H1 (cell line): Measurements from ENCODE around the gene GPBP1. TPM values are rescaled to one million over a fixed set of nuclear protein-coding genes. Genes with fewer than 3 reads are reported as not detected.

Source experiments
- CTCF ChIA-PET: fragments of 300-600 bp; sonication (Branson Sonifier 250); formaldehyde crosslinking; loops from one replicate; lab custom pipeline; 2021; ENCODE audit not compliant: partially characterized antibody; lab: Charles Lee
- POLR2A ChIA-PET: fragments of 300-600 bp; sonication (Branson Sonifier 250); formaldehyde crosslinking; loops from one replicate; lab custom pipeline; 2021; ENCODE audit warnings: inconsistent platforms; ENCODE audit not compliant: partially characterized antibody; lab: Charles Lee
- DNase-seq, 2 experiments: peaks; one replicate each; pipeline versions ENCODE4 v3.0.0 to v3.0.0-alpha.2; 2010 to 2022; ENCODE audit warnings: low spot score in 2 of 2, low read depth in 1 of 2, mixed read lengths in 1 of 2
- FAIRE-seq: peaks from 2 replicates; lab custom pipeline; 2011; peaks lifted over from hg19 to GRCh38; lab: Jason Lieb, UNC
- H2AFZ ChIP-seq: 2 replicates; pipeline ENCODE4 v1.8.1; 2012; ENCODE audit warnings: low read length, inconsistent platforms
- H2AK5ac ChIP-seq: 2 replicates; pipeline ENCODE4 v1.6.1; 2013; ENCODE audit warnings: low read depth, low read length
- H2BK120ac ChIP-seq: replicated peaks from 2 replicates; pipeline ENCODE3; 2013; ENCODE audit warnings: low read depth, low read length, inconsistent platforms
- H2BK12ac ChIP-seq: 2 replicates; pipeline ENCODE4 v1.6.1; 2013; ENCODE audit warnings: low read depth, low read length
- H2BK15ac ChIP-seq: 2 replicates; pipeline ENCODE4 v1.6.1; 2013; ENCODE audit warnings: low read length
- H2BK20ac ChIP-seq: 2 replicates; pipeline ENCODE4 v1.6.1; 2013; ENCODE audit warnings: low read length
- H2BK5ac ChIP-seq: 2 replicates; pipeline ENCODE4 v1.6.1; 2013; ENCODE audit warnings: low read depth, low read length
- H3K14ac ChIP-seq: 2 replicates; pipeline ENCODE4 v1.6.1; 2013; ENCODE audit warnings: inconsistent platforms; ENCODE audit not compliant: insufficient read length
- H3K18ac ChIP-seq: 2 replicates; pipeline ENCODE4 v1.6.1; 2013; ENCODE audit warnings: low read length; ENCODE audit errors: extremely low read depth
- H3K23ac ChIP-seq: 2 replicates; pipeline ENCODE4 v1.6.1; 2013; ENCODE audit warnings: inconsistent platforms; ENCODE audit not compliant: insufficient read length
- H3K23me2 ChIP-seq: 2 replicates; pipeline ENCODE4 v1.6.1; 2013; ENCODE audit warnings: low read depth, low read length
- H3K27ac ChIP-seq: 2 replicates; pipeline ENCODE4 v1.6.1; 2011; ENCODE audit warnings: low read depth, low read length, inconsistent platforms
- H3K27me3 ChIP-seq, 4 experiments: replicated peaks in 1 of 4; 1 replicate in 1 of 4; 2 replicates in 3 of 4; pipeline versions ENCODE4 v1.6.1 to v1.8.1; 2011 to 2013; ENCODE audit warnings: low read length in 3 of 4, mild to moderate bottlenecking in 3 of 4, inconsistent platforms in 2 of 4, mixed read lengths in 2 of 4, moderate library complexity in 1 of 4; ENCODE audit not compliant: control insufficient read depth in 3 of 4, insufficient read depth in 3 of 4; ENCODE audit errors: extremely low read depth in 1 of 4
- H3K36me3 ChIP-seq, 4 experiments: 2 replicates each; pipeline versions ENCODE4 v1.6.1 to v1.8.1; 2011 to 2013; ENCODE audit warnings: mild to moderate bottlenecking in 4 of 4, low read length in 3 of 4, moderate library complexity in 2 of 4, control low read depth in 1 of 4, inconsistent platforms in 1 of 4; ENCODE audit not compliant: insufficient read depth in 4 of 4, control insufficient read depth in 2 of 4
- H3K4ac ChIP-seq: replicated peaks from 2 replicates; pipeline ENCODE3; 2013; ENCODE audit warnings: low read length, low read depth, mixed read lengths, inconsistent platforms; ENCODE audit not compliant: insufficient read length
- H3K4me1 ChIP-seq, 4 experiments: replicated peaks in 1 of 4; 1 replicate in 1 of 4; 2 replicates in 3 of 4; pipeline versions ENCODE4 v1.6.1 to v1.8.1; 2011 to 2013; ENCODE audit warnings: low read length in 3 of 4, inconsistent platforms in 2 of 4, mixed read lengths in 1 of 4; ENCODE audit not compliant: insufficient read depth in 4 of 4, control insufficient read depth in 3 of 4
- H3K4me2 ChIP-seq, 2 experiments: 2 replicates each; pipeline versions ENCODE4 v1.6.1 to v1.8.1; 2011 to 2013; ENCODE audit warnings: low read depth in 2 of 2, low read length in 2 of 2, control low read depth in 1 of 2, inconsistent platforms in 1 of 2, mild to moderate bottlenecking in 1 of 2; ENCODE audit not compliant: insufficient read depth in 1 of 2
- H3K4me3 ChIP-seq, 4 experiments: fragments of 200-600, 300-600 bp in 1 of 4; sonication (generic), shearing (Covaris generic), sonication (Bioruptor Twin) in 1 of 4; 2 replicates each; pipeline versions ENCODE4 v1.5.1 to v1.8.1; 2011 to 2016; ENCODE audit warnings: low read length in 4 of 4, low read depth in 3 of 4, control low read depth in 2 of 4, inconsistent platforms in 2 of 4, mild to moderate bottlenecking in 2 of 4, mixed read lengths in 1 of 4, moderate library complexity in 1 of 4; ENCODE audit not compliant: insufficient read depth in 2 of 4; ENCODE audit errors: extremely low read depth in 1 of 4
- H3K56ac ChIP-seq: replicated peaks from 2 replicates; pipeline ENCODE3; 2013; ENCODE audit warnings: low read depth, mild to moderate bottlenecking, mixed read lengths, low read length, inconsistent platforms; ENCODE audit not compliant: insufficient read length
- H3K79me1 ChIP-seq: 2 replicates; pipeline ENCODE4 v1.6.1; 2013; ENCODE audit warnings: low read depth, low read length, control low read depth
- H3K79me2 ChIP-seq, 2 experiments: 2 replicates each; pipeline versions ENCODE4 v1.6.1 to v1.8.1; 2012 to 2013; ENCODE audit warnings: low read length in 2 of 2, mild to moderate bottlenecking in 2 of 2, inconsistent platforms in 1 of 2; ENCODE audit not compliant: insufficient read depth in 2 of 2, control insufficient read depth in 1 of 2
- H3K9ac ChIP-seq, 4 experiments: replicated peaks in 1 of 4; 1 replicate in 1 of 4; 2 replicates in 3 of 4; pipeline versions ENCODE4 v1.6.1 to v1.8.1; 2011 to 2013; ENCODE audit warnings: low read depth in 3 of 4, low read length in 3 of 4, control low read depth in 2 of 4, mild to moderate bottlenecking in 2 of 4, moderate library complexity in 2 of 4, inconsistent platforms in 1 of 4; ENCODE audit errors: extremely low read depth in 1 of 4
- H3K9me3 ChIP-seq, 2 experiments: 2 replicates each; pipeline versions ENCODE4 v1.6.1 to v1.8.1; 2012 to 2013; ENCODE audit warnings: mild to moderate bottlenecking in 2 of 2, moderate library complexity in 2 of 2, control low read depth in 1 of 2, inconsistent platforms in 1 of 2, low read depth in 1 of 2, low read length in 1 of 2, mixed read lengths in 1 of 2; ENCODE audit not compliant: insufficient read depth in 2 of 2
- H4K20me1 ChIP-seq, 2 experiments: replicated peaks in 1 of 2; 2 replicates each; pipeline versions ENCODE3 to v1.8.1; 2011 to 2013; ENCODE audit warnings: inconsistent platforms in 2 of 2, low read length in 2 of 2, mild to moderate bottlenecking in 1 of 2; ENCODE audit not compliant: insufficient read depth in 2 of 2, control insufficient read depth in 1 of 2
- H4K5ac ChIP-seq: 2 replicates; pipeline ENCODE4 v1.6.1; 2013; ENCODE audit warnings: low read length, low read depth, mixed read lengths, inconsistent platforms; ENCODE audit not compliant: insufficient read length
- H4K8ac ChIP-seq: 2 replicates; pipeline ENCODE4 v1.8.0; 2013; ENCODE audit warnings: mild to moderate bottlenecking, moderate library complexity, low read length, inconsistent platforms; ENCODE audit not compliant: insufficient read depth; ENCODE audit errors: extremely low read depth
- H4K91ac ChIP-seq: replicated peaks from 2 replicates; pipeline ENCODE3; 2013; ENCODE audit warnings: low read length, mixed read lengths, inconsistent platforms; ENCODE audit not compliant: insufficient read length
- JUN ChIP-seq: IDR thresholded peaks from 2 replicates; pipeline ENCODE4 v1.6.1; 2011; ENCODE audit warnings: low read depth, mild to moderate bottlenecking, improper control_type of control experiment, low read length
- JUND ChIP-seq: IDR thresholded peaks from 2 replicates; pipeline ENCODE4 v1.6.1; 2011; ENCODE audit warnings: mild to moderate bottlenecking, improper control_type of control experiment, low read length
- KDM1A ChIP-seq: fragments of 200-600, 300-600 bp; sonication (generic); IDR thresholded peaks from 2 replicates; pipeline ENCODE4 v1.7.1; 2016; ENCODE audit warnings: mild to moderate bottlenecking, low read length, borderline replicate concordance
- WGBS, 2 experiments: shearing (Covaris generic) in 1 of 2; methylation state at CpG; one replicate each; pipeline versions ENCODE4 v1.1.6 to v1.1.7; 2013 to 2015; ENCODE audit warnings: low lambda C conversion rate in 2 of 2, mixed read lengths in 2 of 2, inconsistent platforms in 1 of 2, low coverage in 1 of 2, missing lambda C conversion rate in 1 of 2; ENCODE audit not compliant: insufficient replicate concordance in 2 of 2, insufficient coverage in 1 of 2, insufficient read length in 1 of 2; ENCODE audit errors: extremely low coverage in 1 of 2, missing lambda C conversion rate in 1 of 2; 5-methylcytosine and 5-hydroxymethylcytosine counted together
- polyA plus RNA-seq, 7 experiments: library from polyadenylated mRNA; depleted of rRNA in 3 of 7; stranded (reverse) in 5 of 7; unstranded in 2 of 7; fragments of >200 nt in 5 of 7; fragments of 200-250 nt in 2 of 7; gene quantifications; 1 replicate in 5 of 7; 2 replicates in 1 of 7; 4 replicates in 1 of 7; pipeline versions ENCODE4 v1.2.1 to v1.2.3, GENCODE V29; 2011 to 2013; ENCODE audit warnings: missing spikeins in 2 of 7, mixed read lengths in 2 of 7
- total RNA-seq: library from RNA; stranded (reverse); fragmentation: NEBNext Ultra II Directional; extraction: Animal tissue kit (Norgen Biotek cat#: 25700); gene quantifications from 2 replicates; pipeline ENCODE4 v1.2.1, GENCODE V29; 2021

The GPBP1 gene
- total and polyA plus RNA-seq, 2 of the 8 experiments (the other 6 are each of a cell fraction or from before 2014, with no cell fraction given), result 29.2 to 108 TPM

- Histone ChIP-seq H4K20me1 (peaks cover 25 to 38% of the 10 kb centered on the region in 2 experiments), H2BK15ac (no peak overlapping the region), H3K9ac (no peak overlapping the region), H2BK5ac (no peak overlapping the region), H3K79me2 (peaks cover 65 to 100% of the 10 kb centered on the region in 2 experiments), H3K27me3 (no peaks in the 10 kb centered on the region), H4K91ac (no peak overlapping the region), H3K4me1 (no peaks in the 10 kb centered on the region; a peak in 1 of 7 replicates), H3K27ac (no peak overlapping the region), H3K4me2 (no peak overlapping the region), H3K23ac (no peak overlapping the region), H2BK12ac (no peak overlapping the region), H4K5ac (no peak overlapping the region), H3K9me3 (no peaks in the 10 kb centered on the region), H3K4me3 (no peak overlapping the region), H2AFZ (no peak overlapping the region), H3K18ac (no peak overlapping the region), H3K56ac (no peak overlapping the region), H2AK5ac (no peak overlapping the region), H3K14ac (no peak overlapping the region), H4K8ac (no peak overlapping the region), H2BK120ac (no peak overlapping the region), H3K79me1 (peaks cover 2% of the 10 kb centered on the region; the same call in 1 of the 2 replicates), H3K36me3 (peaks cover 0 to 24% (median 0%) of the 10 kb centered on the region in 4 experiments; a peak in 3 of 8 replicates), H2BK20ac (no peak overlapping the region), H3K4ac (no peak overlapping the region), H3K23me2 (no peaks in the 10 kb centered on the region; the same call in 1 of the 2 replicates)
- no peak for DNase-seq
- no peak for FAIRE-seq
- 89% methylated on average over 2 of the region's 2 CpGs; no CpG with 5 or more reads in 1 of the 2 experiments for WGBS, 2 experiments
- POLR2A ChIA-PET, result interaction anchor here (0.9 kb wide), 1 partner anchor 15 kb away, joined by 4 read pairs; no protein-coding TSS in a partner anchor
- CTCF ChIA-PET, result no interaction called here
- TF ChIP-seq JUN, result no peak
- no peak for TF ChIP-seq KDM1A
- no peak for TF ChIP-seq JUND
Measured at GRCh38 chr5:57195060-57195459, 21.2 kb downstream of the GPBP1 start.
